SH-SY5Y (cell line): ENCODE results near the gene PLCG2.

Experiments
- GATA2 ChIP-seq: IDR thresholded peaks from 2 replicates; pipeline ENCODE4 v1.6.1; 2011; ENCODE audit warnings: mild to moderate bottlenecking, low read depth, low read length
- GATA3 ChIP-seq: IDR thresholded peaks from 2 replicates; pipeline ENCODE4 v1.6.1; 2011; ENCODE audit warnings: low read depth, mild to moderate bottlenecking, low read length, moderate library complexity

DNA sequence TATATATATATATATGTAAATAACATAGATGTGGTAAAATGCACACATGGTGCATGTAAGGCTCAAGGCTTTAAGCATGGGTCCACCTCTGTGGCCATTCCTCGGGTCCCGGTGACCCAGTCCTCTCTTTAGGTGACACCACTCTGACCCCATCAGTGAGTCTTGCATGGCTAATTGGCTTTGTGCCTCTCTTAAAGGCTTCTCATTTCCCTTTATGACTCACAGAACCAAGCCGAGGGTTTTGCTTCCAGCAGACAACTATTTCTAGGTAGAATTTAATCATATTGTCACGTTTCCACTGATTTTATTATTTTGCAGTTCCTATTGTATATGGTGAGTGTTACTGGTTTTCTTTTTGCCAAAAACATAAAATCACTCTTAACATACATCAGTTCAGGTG lies 59.7 kb downstream of the PLCG2 start:
- TF ChIP-seq GATA2 (no peak), GATA3 (no peak)
